Measurements from ENCODE around the gene KCTD19.
A peak's percentile ranks its signal among the peaks of the same experiment; 100 is the strongest.

Gene KCTD19

GRCh38 chr16:67248401-67249177, 78.0 kb downstream of the KCTD19 start, which contains the start of gene SLC9A5:
Gene SLC9A5 (plus strand): TSS chr16:67248979. CDS start chr16:67249015, 36 bp downstream.
- H3K27ac ChIP-seq (ENCODE audit: insufficient read depth in 1 of 2, low read depth in 1 of 2, low read length in 2 of 2, poor library complexity in 1 of 2, severe bottlenecking in 2 of 2) = no peak within 1 kb of the TSS
- no peaks in the 10 kb centered on the region for H3K36me3 ChIP-seq (ENCODE audit: control insufficient read depth in 4 of 4, insufficient read depth in 4 of 4, low read length in 3 of 4)
- POLR2A ChIA-PET = interaction anchor here (0.6 kb wide), 1 partner anchor 16 kb away, joined by 3 read pairs; no protein-coding TSS in a partner anchor
- no peaks in the 10 kb centered on the region for H3K9me3 ChIP-seq (ENCODE audit: control extremely low read depth in 1 of 5, control insufficient read depth in 4 of 5, insufficient read depth in 2 of 5, low read depth in 1 of 5, low read length in 4 of 5)
- 0% methylated on average over 60 of the region's 75 CpGs for WGBS (ENCODE audit: insufficient coverage)
- H3K4me3 ChIP-seq (ENCODE audit: control insufficient read depth in 1 of 7, extremely low read depth in 1 of 7, insufficient read depth in 4 of 7, low read depth in 2 of 7, low read length in 6 of 7) = peak within 1 kb of the TSS; percentile 27 to 94 (median 87)
- DNase-seq = peak in 1 of 3 donors; percentile 42
- H3K27me3 ChIP-seq (replicated peaks in 2 of 5; ENCODE audit: control insufficient read depth in 4 of 5, insufficient read depth in 5 of 5, low read length in 4 of 5) = peaks cover 0 to 23% (median 13%) of the 10 kb centered on the region in 5 experiments
- H3K4me1 ChIP-seq (ENCODE audit: control extremely low read depth in 1 of 4, control insufficient read depth in 4 of 4, insufficient read depth in 4 of 4, low read length in 3 of 4) = peaks cover 9 to 53% (median 51%) of the 10 kb centered on the region in 4 experiments
- CTCF ChIA-PET = interaction anchor here (0.7 to 6.1 kb wide), 7 partner anchors 10 to 47 kb away, joined by 3 to 108 read pairs (median 7); partner anchors contain the start of gene TMEM208

DNA sequence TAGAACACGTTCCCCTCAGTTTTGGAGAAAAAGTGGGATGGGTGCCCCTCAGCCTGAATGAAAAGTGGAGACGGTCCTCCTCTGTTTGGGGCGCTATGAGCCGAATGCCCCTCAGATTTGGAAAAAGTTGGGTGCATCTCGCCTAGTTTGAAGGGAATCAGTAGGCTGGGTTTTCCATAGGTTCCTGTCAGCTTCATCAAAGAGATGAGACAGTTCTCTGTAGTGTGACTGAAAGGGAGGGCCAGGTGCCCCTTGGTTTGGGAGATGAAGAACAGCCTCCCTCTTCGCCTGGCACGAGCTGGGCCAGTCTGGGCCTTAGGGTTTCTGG, 78.5 kb downstream of the KCTD19 start:
- no peak overlapping the region for H3K27ac ChIP-seq (ENCODE audit: insufficient read depth in 1 of 2, low read depth in 1 of 2, low read length in 2 of 2, poor library complexity in 1 of 2, severe bottlenecking in 2 of 2)
- ChIA-PET CTCF (interaction anchor here (0.7 to 6.1 kb wide), 10 partner anchors 9 to 220 kb away, joined by 3 to 108 read pairs (median 6); partner anchors contain the start of gene TMEM208), POLR2A (interaction anchor here (0.5 to 0.6 kb wide), 2 partner anchors 11 to 16 kb away, joined by 3 read pairs; no protein-coding TSS in a partner anchor)
- H3K36me3 ChIP-seq (ENCODE audit: control insufficient read depth in 4 of 4, insufficient read depth in 4 of 4, low read length in 3 of 4) = peaks cover 0 to 1% (median 0%) of the 10 kb centered on the region in 4 experiments
- H3K27me3 ChIP-seq (replicated peaks in 2 of 5; ENCODE audit: control insufficient read depth in 4 of 5, insufficient read depth in 5 of 5, low read length in 4 of 5) = peaks cover 0 to 23% (median 13%) of the 10 kb centered on the region in 5 experiments
- H3K9me3 ChIP-seq (ENCODE audit: control extremely low read depth in 1 of 5, control insufficient read depth in 4 of 5, insufficient read depth in 2 of 5, low read depth in 1 of 5, low read length in 4 of 5) = no peaks in the 10 kb centered on the region
- H3K4me1 ChIP-seq (ENCODE audit: control extremely low read depth in 1 of 4, control insufficient read depth in 4 of 4, insufficient read depth in 4 of 4, low read length in 3 of 4) = peaks cover 13 to 59% (median 57%) of the 10 kb centered on the region in 4 experiments
- no peak for DNase-seq
- WGBS (ENCODE audit: insufficient coverage) = 0% methylated on average over 6 of the region's 7 CpGs
- H3K4me3 ChIP-seq (ENCODE audit: control insufficient read depth in 1 of 7, extremely low read depth in 1 of 7, insufficient read depth in 4 of 7, low read depth in 2 of 7, low read length in 6 of 7) = peak overlapping the region in 6 of 7 experiments; percentile 42 to 94 (median 89)

DNA sequence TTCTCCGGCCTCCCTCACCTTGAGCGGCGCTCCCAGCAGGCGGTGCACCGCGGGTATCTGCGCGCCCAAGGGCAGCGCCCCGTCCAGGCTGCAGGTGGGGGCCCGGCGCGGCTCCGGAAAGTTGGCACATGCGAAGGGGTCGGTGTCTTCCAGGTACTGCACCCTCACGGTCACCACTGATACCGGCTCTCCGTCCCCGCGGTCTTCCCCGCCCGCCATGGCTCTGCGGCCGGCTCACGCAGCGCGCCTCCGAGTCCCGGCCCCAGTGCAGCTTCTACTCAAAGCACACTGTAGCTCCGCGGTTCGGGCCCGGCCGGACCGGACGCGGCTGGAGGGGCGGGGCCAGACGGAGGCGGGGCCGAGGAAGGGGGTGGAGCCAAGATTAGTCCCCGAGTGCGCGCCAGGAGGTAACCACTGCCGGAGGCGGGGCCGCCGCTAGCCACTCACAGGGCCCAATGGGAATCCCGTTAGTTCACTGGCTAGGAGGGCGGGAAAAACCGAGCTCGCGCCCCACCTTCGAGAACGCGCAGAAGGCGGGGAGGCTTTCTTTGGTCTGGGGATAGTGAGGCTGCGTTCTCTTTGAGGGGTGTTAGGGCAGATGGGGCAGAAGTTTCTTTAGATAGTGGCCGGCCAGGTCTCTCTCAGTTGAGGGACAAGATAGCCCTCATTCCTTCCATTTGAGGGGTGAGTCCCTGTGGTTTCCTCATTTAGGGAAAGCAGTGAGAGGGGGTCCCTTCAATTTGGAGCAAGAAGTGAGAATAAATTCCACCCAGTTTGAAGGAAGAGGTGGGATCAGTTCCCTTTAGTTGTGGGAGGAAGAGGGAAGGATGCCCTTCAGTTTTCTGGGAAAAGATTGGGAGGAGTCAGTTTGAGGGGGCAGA, 79.1 kb downstream of the KCTD19 start, which contains the start of gene FHOD1:
FHOD1 (minus strand) TSS at position 290 of the 881 bp plus-strand sequence; CDS start at position 219, 71 bp downstream.
- H3K4me3 ChIP-seq (ENCODE audit: control insufficient read depth in 1 of 7, extremely low read depth in 1 of 7, insufficient read depth in 4 of 7, low read depth in 2 of 7, low read length in 6 of 7) = peak within 1 kb of the TSS; percentile 72 to 94 (median 87)
- WGBS (ENCODE audit: insufficient coverage) = 0% methylated on average over 50 of the region's 60 CpGs
- DNase-seq = peak; percentile 87 to 95 (median 95)
- H3K9me3 ChIP-seq (ENCODE audit: control extremely low read depth in 1 of 5, control insufficient read depth in 4 of 5, insufficient read depth in 2 of 5, low read depth in 1 of 5, low read length in 4 of 5) = no peaks in the 10 kb centered on the region
- peaks cover 18 to 62% (median 61%) of the 10 kb centered on the region in 4 experiments for H3K4me1 ChIP-seq (ENCODE audit: control extremely low read depth in 1 of 4, control insufficient read depth in 4 of 4, insufficient read depth in 4 of 4, low read length in 3 of 4)
- POLR2A ChIA-PET = interaction anchor here (0.5 to 4.3 kb wide), 5 partner anchors 11 to 35 kb away, joined by 3 to 42 read pairs (median 3); partner anchors contain the start of gene TMEM208
- peaks cover 0 to 4% (median 0%) of the 10 kb centered on the region in 4 experiments for H3K36me3 ChIP-seq (ENCODE audit: control insufficient read depth in 4 of 4, insufficient read depth in 4 of 4, low read length in 3 of 4)
- H3K27me3 ChIP-seq (replicated peaks in 2 of 5; ENCODE audit: control insufficient read depth in 4 of 5, insufficient read depth in 5 of 5, low read length in 4 of 5) = peaks cover 0 to 23% (median 13%) of the 10 kb centered on the region in 5 experiments
- CTCF ChIA-PET = interaction anchor here (0.7 to 6.1 kb wide), 9 partner anchors 9 to 221 kb away, joined by 3 to 108 read pairs (median 7); partner anchors contain the start of gene TMEM208
- H3K27ac ChIP-seq (ENCODE audit: insufficient read depth in 1 of 2, low read depth in 1 of 2, low read length in 2 of 2, poor library complexity in 1 of 2, severe bottlenecking in 2 of 2) = peak within 1 kb of the TSS in 1 of 2 experiments; percentile 93

GRCh38 chr16:67246756-67247191, 79.8 kb downstream of the KCTD19 start:
- Histone ChIP-seq H3K36me3 (ENCODE audit: control insufficient read depth in 4 of 4, insufficient read depth in 4 of 4, low read length in 3 of 4) (peaks cover 0 to 7% (median 2%) of the 10 kb centered on the region in 4 experiments), H3K4me3 (ENCODE audit: control insufficient read depth in 1 of 7, extremely low read depth in 1 of 7, insufficient read depth in 4 of 7, low read depth in 2 of 7, low read length in 6 of 7) (peak overlapping the region; percentile 72 to 94 (median 87)), H3K27me3 (replicated peaks in 2 of 5; ENCODE audit: control insufficient read depth in 4 of 5, insufficient read depth in 5 of 5, low read length in 4 of 5) (peaks cover 0 to 23% (median 13%) of the 10 kb centered on the region in 5 experiments), H3K9me3 (ENCODE audit: control extremely low read depth in 1 of 5, control insufficient read depth in 4 of 5, insufficient read depth in 2 of 5, low read depth in 1 of 5, low read length in 4 of 5) (no peaks in the 10 kb centered on the region), H3K27ac (ENCODE audit: insufficient read depth in 1 of 2, low read depth in 1 of 2, low read length in 2 of 2, poor library complexity in 1 of 2, severe bottlenecking in 2 of 2) (peak overlapping the region in 1 of 2 experiments; percentile 93), H3K4me1 (ENCODE audit: control extremely low read depth in 1 of 4, control insufficient read depth in 4 of 4, insufficient read depth in 4 of 4, low read length in 3 of 4) (peaks cover 18 to 67% (median 65%) of the 10 kb centered on the region in 4 experiments)
- 0% methylated on average over 20 of the region's 26 CpGs for WGBS (ENCODE audit: insufficient coverage)
- ChIA-PET CTCF (interaction anchor here (1.5 to 6.1 kb wide), 5 partner anchors 15 to 49 kb away, joined by 3 to 108 read pairs (median 9); partner anchors contain the start of gene TMEM208), POLR2A (interaction anchor here (1.0 to 4.3 kb wide), 5 partner anchors 12 to 29 kb away, joined by 3 to 42 read pairs (median 4); partner anchors contain the start of gene TMEM208)
- DNase-seq = no peak

GRCh38 chr16:67246081-67246755, 80.3 kb downstream of the KCTD19 start:
- Histone ChIP-seq H3K27me3 (replicated peaks in 2 of 5; ENCODE audit: control insufficient read depth in 4 of 5, insufficient read depth in 5 of 5, low read length in 4 of 5) (peaks cover 0 to 23% (median 13%) of the 10 kb centered on the region in 5 experiments), H3K27ac (ENCODE audit: insufficient read depth in 1 of 2, low read depth in 1 of 2, low read length in 2 of 2, poor library complexity in 1 of 2, severe bottlenecking in 2 of 2) (peak overlapping the region in 1 of 2 experiments; percentile 93), H3K4me3 (ENCODE audit: control insufficient read depth in 1 of 7, extremely low read depth in 1 of 7, insufficient read depth in 4 of 7, low read depth in 2 of 7, low read length in 6 of 7) (peak overlapping the region; percentile 72 to 94 (median 87)), H3K4me1 (ENCODE audit: control extremely low read depth in 1 of 4, control insufficient read depth in 4 of 4, insufficient read depth in 4 of 4, low read length in 3 of 4) (peaks cover 18 to 72% (median 68%) of the 10 kb centered on the region in 4 experiments), H3K36me3 (ENCODE audit: control insufficient read depth in 4 of 4, insufficient read depth in 4 of 4, low read length in 3 of 4) (peaks cover 0 to 10% (median 3%) of the 10 kb centered on the region in 4 experiments), H3K9me3 (ENCODE audit: control extremely low read depth in 1 of 5, control insufficient read depth in 4 of 5, insufficient read depth in 2 of 5, low read depth in 1 of 5, low read length in 4 of 5) (no peaks in the 10 kb centered on the region)
- DNase-seq = peak; percentile 36 to 70 (median 61)
- 0% methylated on average over 30 of the region's 48 CpGs for WGBS (ENCODE audit: insufficient coverage)
- ChIA-PET POLR2A (interaction anchor here (0.9 to 4.3 kb wide), 5 partner anchors 9 to 29 kb away, joined by 3 to 42 read pairs (median 5); partner anchors contain the start of gene TMEM208), CTCF (interaction anchor here (2.3 to 6.1 kb wide), 5 partner anchors 15 to 53 kb away, joined by 7 to 108 read pairs (median 17); partner anchors contain the start of genes E2F4 and TMEM208)
